Stimulated activated CD8-positive, alpha-beta memory T cell treated with anti-CD3 and anti-CD28 coated beads, Interleukin-4, amount 100 ng/mL, for 48 hours (primary cell): ENCODE results near the gene ARHGEF2.
A peak's percentile ranks its signal among the peaks of the same experiment; 100 is the strongest.
"Not testable (repeated sequence)": the region's sequence is repeated elsewhere in the genome, so short reads cannot be mapped to it uniquely, and the experiment has no call there.

Experiments used
- DNase-seq: peaks from one replicate; pipeline ENCODE4 v3.0.0-alpha.2; 2020

Gene ARHGEF2

GRCh38 chr1:155989242-155990004 lies 11.1 kb upstream of the ARHGEF2 start:
- peak; percentile 84 for DNase-seq

GRCh38 chr1:155984903-155985645 lies 6.7 kb upstream of the ARHGEF2 start:
- not testable (repeated sequence) for DNase-seq

GRCh38 chr1:155984341-155984740 lies 6.0 kb upstream of the ARHGEF2 start:
- DNase-seq: no peak

- DNase-seq: no peak
Measured at GRCh38 chr1:155983191-155984024, 5.1 kb upstream of the ARHGEF2 start.

GRCh38 chr1:155982106-155982505 lies 3.8 kb upstream of the ARHGEF2 start:
- DNase-seq: no peak

GRCh38 chr1:155981266-155982088 lies 3.1 kb upstream of the ARHGEF2 start:
- no peak for DNase-seq

- DNase-seq: no peak
Measured at GRCh38 chr1:155979597-155980343, 1.4 kb upstream of the ARHGEF2 start.

GRCh38 chr1:155978973-155979429 lies 654 bp upstream of the ARHGEF2 start:
- peak; percentile 48 for DNase-seq

GRCh38 chr1:155977690-155978324 lies 540 bp downstream of the ARHGEF2 start:
- DNase-seq: peak; percentile 85

- peak; percentile 47 for DNase-seq
Measured at GRCh38 chr1:155976913-155977689, 1.2 kb downstream of the ARHGEF2 start.

- peak; percentile 76 for DNase-seq
Measured at GRCh38 chr1:155976062-155976912, 2.1 kb downstream of the ARHGEF2 start.

GRCh38 chr1:155975375-155976061 lies 2.8 kb downstream of the ARHGEF2 start:
- DNase-seq: no peak

GRCh38 chr1:155974208-155975115 lies 3.9 kb downstream of the ARHGEF2 start:
- DNase-seq: no peak

GRCh38 chr1:155973723-155974122 lies 4.6 kb downstream of the ARHGEF2 start:
- no peak for DNase-seq

GRCh38 chr1:155971910-155972809 lies 6.2 kb downstream of the ARHGEF2 start:
- DNase-seq: no peak

- DNase-seq: peak; percentile 55
Measured at GRCh38 chr1:155970531-155971167, 7.7 kb downstream of the ARHGEF2 start.
